NCI-H1417 (cell line): ENCODE data around the gene SLC35D2.
"Not testable (repeated sequence)": the region's sequence is repeated elsewhere in the genome, so short reads cannot be mapped to it uniquely, and the experiment has no call there.

Experiments
- DNase-seq, 3 experiments: peaks; one replicate each; lab custom pipeline; 2025; lab: John Stamatoyannopoulos, UW

SLC35D2 gene

GRCh38 chr9:96317335-96317980 lies 66.1 kb downstream of the SLC35D2 start:
- peak; percentile 3 to 72 (median 15) for DNase-seq

- DNase-seq, result no peak
These were observed 73.7 kb downstream of the SLC35D2 start for GRCh38 chr9:96309850-96310249.

- not testable (repeated sequence) for DNase-seq
These were observed 76.6 kb downstream of the SLC35D2 start for GRCh38 chr9:96306958-96307357.

- no peak for DNase-seq
These were observed 78.3 kb downstream of the SLC35D2 start for GRCh38 chr9:96305171-96305570.

- DNase-seq, result no peak
These were observed 79.3 kb downstream of the SLC35D2 start for GRCh38 chr9:96304230-96304629.

GRCh38 chr9:96302021-96302420 lies 81.5 kb downstream of the SLC35D2 start, which contains the start of gene HSD17B3:
TSS of gene HSD17B3 (minus strand) at chr9:96302176. CDS start at chr9:96302104, 72 bp downstream.
- DNase-seq, result no peak

- no peak for DNase-seq
These were observed 83.7 kb downstream of the SLC35D2 start for GRCh38 chr9:96299823-96300222.

GRCh38 chr9:96294159-96294545 lies 89.4 kb downstream of the SLC35D2 start:
- no peak for DNase-seq

- DNase-seq, result no peak
These were observed 89.9 kb downstream of the SLC35D2 start for GRCh38 chr9:96293498-96294158.

- DNase-seq, result no peak
These were observed 94.1 kb downstream of the SLC35D2 start for GRCh38 chr9:96289392-96289791.

GRCh38 chr9:96281641-96282040 lies 101.9 kb downstream of the SLC35D2 start:
- DNase-seq, result no peak

- no peak for DNase-seq
These were observed 103.6 kb downstream of the SLC35D2 start for GRCh38 chr9:96279932-96280331.

- no peak for DNase-seq
These were observed 108.6 kb downstream of the SLC35D2 start for GRCh38 chr9:96274939-96275338.
